ENCODE results near the gene HNRNPM.

Gene HNRNPM

GRCh38 chr19:8485561-8486371 lies 41.0 kb downstream of the HNRNPM start:
- DNase-seq (ENCODE audit: low spot score): no peak

- DNase-seq (ENCODE audit: low spot score): no peak
These were observed 41.9 kb downstream of the HNRNPM start for GRCh38 chr19:8486661-8487136.

GRCh38 chr19:8487137-8487851 lies 42.5 kb downstream of the HNRNPM start:
- DNase-seq (ENCODE audit: low spot score): peak; percentile 57

GRCh38 chr19:8488365-8488764 lies 43.6 kb downstream of the HNRNPM start:
- DNase-seq (ENCODE audit: low spot score): no peak

- DNase-seq (ENCODE audit: low spot score): no peak
These were observed 45.0 kb downstream of the HNRNPM start for GRCh38 chr19:8489561-8490394.

- DNase-seq (ENCODE audit: low spot score): no peak
These were observed 45.6 kb downstream of the HNRNPM start for GRCh38 chr19:8490395-8490760.

- no peak for DNase-seq (ENCODE audit: low spot score)
These were observed 46.1 kb downstream of the HNRNPM start for GRCh38 chr19:8490873-8491272.

GRCh38 chr19:8491574-8491973 lies 46.8 kb downstream of the HNRNPM start:
- DNase-seq (ENCODE audit: low spot score): no peak

GRCh38 chr19:8494158-8494557 lies 49.4 kb downstream of the HNRNPM start:
- no peak for DNase-seq (ENCODE audit: low spot score)

- no peak for DNase-seq (ENCODE audit: low spot score)
These were observed 53.5 kb downstream of the HNRNPM start for GRCh38 chr19:8498295-8498694.

GRCh38 chr19:8499048-8499833 lies 54.5 kb downstream of the HNRNPM start:
- DNase-seq (ENCODE audit: low spot score): no peak

- DNase-seq (ENCODE audit: low spot score): no peak
These were observed 55.4 kb downstream of the HNRNPM start for GRCh38 chr19:8500158-8500557.

- no peak for DNase-seq (ENCODE audit: low spot score)
These were observed 56.7 kb downstream of the HNRNPM start for GRCh38 chr19:8501516-8501915.

GRCh38 chr19:8501981-8502380 lies 57.2 kb downstream of the HNRNPM start:
- DNase-seq (ENCODE audit: low spot score): no peak

GRCh38 chr19:8503510-8503909 lies 58.7 kb downstream of the HNRNPM start:
- DNase-seq (ENCODE audit: low spot score): no peak

GRCh38 chr19:8504171-8504570 lies 59.4 kb downstream of the HNRNPM start:
- DNase-seq (ENCODE audit: low spot score): no peak

- no peak for DNase-seq (ENCODE audit: low spot score)
These were observed 60.1 kb downstream of the HNRNPM start for GRCh38 chr19:8504919-8505318.

GRCh38 chr19:8505680-8506401 lies 61.1 kb downstream of the HNRNPM start:
- DNase-seq (ENCODE audit: low spot score): peak; percentile 73

GRCh38 chr19:8506402-8506957 lies 61.7 kb downstream of the HNRNPM start:
- DNase-seq (ENCODE audit: low spot score): no peak

- no peak for DNase-seq (ENCODE audit: low spot score)
These were observed 65.9 kb downstream of the HNRNPM start for GRCh38 chr19:8510589-8511115.

All from activated CD4-positive, alpha-beta T cell treated with anti-CD3 and anti-CD28 coated beads, Interleukin-2, Interleukin-4, amounts not matched to agents 100 ng/mL and 50 ng/mL, durations not matched to agents 16 hours and 8 hours (primary cell).